Lung (tissue), 12 donors: ENCODE results near the gene SSR4. TPM values are rescaled to one million over a fixed set of nuclear protein-coding genes. Genes with fewer than 3 reads are reported as not detected.

Source experiments
- ATAC-seq: fragments of 200-7000 bp; cut with Tn5 transposase; one replicate; pipeline ENCODE4 v1.9.1; 2020; ENCODE audit warnings: moderate number of reproducible peaks; ENCODE audit not compliant: insufficient read depth, low FRiP score
- DNase-seq, 3 donors: peaks; one replicate each; pipeline ENCODE4 v3.0.0-alpha.2; 2013 to 2017
- H3K27ac ChIP-seq, 2 donors: one replicate each; pipeline ENCODE4 v1.5.1; 2013; ENCODE audit warnings: mild to moderate bottlenecking in 2 of 2, moderate library complexity in 2 of 2, control low read depth in 1 of 2, inconsistent platforms in 1 of 2, low read depth in 1 of 2, low read length in 1 of 2
- H3K27me3 ChIP-seq, 3 donors: one replicate each; pipeline ENCODE4 v1.5.1; 2013; ENCODE audit warnings: low read length in 2 of 3; ENCODE audit not compliant: control insufficient read depth in 3 of 3, insufficient read depth in 3 of 3
- H3K36me3 ChIP-seq, 4 donors: one replicate each; pipeline ENCODE4 v1.5.1; 2013; ENCODE audit warnings: low read length in 4 of 4, mild to moderate bottlenecking in 1 of 4, moderate library complexity in 1 of 4; ENCODE audit not compliant: control insufficient read depth in 4 of 4, insufficient read depth in 4 of 4
- H3K4me1 ChIP-seq, 5 donors: one replicate each; pipeline ENCODE4 v1.5.1; 2013; ENCODE audit warnings: low read length in 5 of 5, mild to moderate bottlenecking in 2 of 5, moderate library complexity in 1 of 5; ENCODE audit not compliant: control insufficient read depth in 5 of 5, insufficient read depth in 5 of 5
- H3K4me3 ChIP-seq: one replicate; pipeline ENCODE4 v1.5.1; 2013; ENCODE audit warnings: mild to moderate bottlenecking, control low read depth, moderate library complexity
- H3K9ac ChIP-seq, 2 donors: one replicate each; pipeline ENCODE4 v1.5.1; 2013; ENCODE audit warnings: low read length in 2 of 2, control low read depth in 1 of 2; ENCODE audit not compliant: insufficient read depth in 1 of 2
- H3K9me3 ChIP-seq, 4 donors: one replicate each; pipeline ENCODE4 v1.5.1; 2013; ENCODE audit warnings: low read length in 3 of 4, mild to moderate bottlenecking in 1 of 4, moderate library complexity in 1 of 4; ENCODE audit not compliant: control insufficient read depth in 4 of 4, insufficient read depth in 3 of 4
- CTCF ChIP-seq: IDR thresholded peaks from 2 replicates; pipeline ENCODE4 v1.5.1; 2012; ENCODE audit warnings: mild to moderate bottlenecking; ENCODE audit errors: control extremely low read depth, extremely low read depth
- WGBS, 2 donors: extraction: QIAGEN DNeasy Blood & Tissue Kit; methylation state at CpG; one replicate each; pipeline ENCODE4 v1.1.7; 2013; 5-methylcytosine and 5-hydroxymethylcytosine counted together
- polyA plus RNA-seq, 2 donors: library from polyadenylated mRNA; stranded (reverse); fragments of 200-250 nt; gene quantifications; one replicate each; pipeline ENCODE4 v1.2.1, GENCODE V29; 2013
- total RNA-seq, 2 donors: library from RNA; depleted of rRNA in 1 of 2; stranded (reverse); fragments of >200 nt in 1 of 2; gene quantifications; one replicate each; pipeline ENCODE4 v1.2.1, GENCODE V29; 2014 to 2021
- donor health status: control.
- donor health status: control.
- donor health status: Bipolar disorder and iron deficiency.
- donor health status: healthy.
- donor health status: DM: yes; HTN: yes; CAD: no.

The SSR4 gene
- total and polyA plus RNA-seq, 4 donors = 84.2 to 1,008 (median 567) TPM

GRCh38 chrX:153824348-153824747 lies 29.9 kb downstream of the SSR4 start:
- H3K4me1 ChIP-seq = peaks cover 0 to 3% (median 0%) of the 10 kb centered on the region in 5 donors
- peaks cover 0 to 11% (median 0%) of the 10 kb centered on the region in 4 donors for H3K9me3 ChIP-seq
- H3K27me3 ChIP-seq = peaks cover 0 to 9% (median 4%) of the 10 kb centered on the region in 3 donors
- H3K36me3 ChIP-seq = no peaks in the 10 kb centered on the region
- TF ChIP-seq CTCF = no peak
- H3K9ac ChIP-seq = no peak overlapping the region
- no peak overlapping the region for H3K27ac ChIP-seq
- WGBS, 2 donors = 84 to 86% methylated on average over 9 to 10 of the region's 10 CpGs
- no peak for DNase-seq
- no peak for ATAC-seq
- H3K4me3 ChIP-seq = no peak overlapping the region

- Histone ChIP-seq H3K9ac (no peak overlapping the region), H3K4me1 (peaks cover 0 to 7% (median 0%) of the 10 kb centered on the region in 5 donors), H3K27me3 (peaks cover 0 to 11% (median 9%) of the 10 kb centered on the region in 3 donors), H3K36me3 (no peaks in the 10 kb centered on the region), H3K9me3 (peaks cover 0 to 11% (median 0%) of the 10 kb centered on the region in 4 donors), H3K27ac (no peak overlapping the region), H3K4me3 (no peak overlapping the region)
- no peak for ATAC-seq
- TF ChIP-seq CTCF = no peak
- no peak for DNase-seq
- 75 to 79% methylated on average over 7 to 8 of the region's 8 CpGs for WGBS, 2 donors
Measured at GRCh38 chrX:153825042-153825441, 30.6 kb downstream of the SSR4 start.

GRCh38 chrX:153827016-153827415 lies 32.5 kb downstream of the SSR4 start:
- H3K9me3 ChIP-seq = peaks cover 0 to 14% (median 0%) of the 10 kb centered on the region in 4 donors
- H3K4me1 ChIP-seq = peaks cover 0 to 9% (median 0%) of the 10 kb centered on the region in 5 donors
- no peak overlapping the region for H3K9ac ChIP-seq
- peaks cover 0 to 16% (median 15%) of the 10 kb centered on the region in 3 donors for H3K27me3 ChIP-seq
- no peak for TF ChIP-seq CTCF
- no peak for ATAC-seq
- no peak overlapping the region for H3K27ac ChIP-seq
- no peak overlapping the region for H3K4me3 ChIP-seq
- no peaks in the 10 kb centered on the region for H3K36me3 ChIP-seq
- DNase-seq = no peak
- 63 to 88% methylated on average over 3 of the region's 3 CpGs for WGBS, 2 donors

- Histone ChIP-seq H3K36me3 (no peaks in the 10 kb centered on the region), H3K27me3 (peaks cover 3 to 16% (median 15%) of the 10 kb centered on the region in 3 donors), H3K27ac (no peak overlapping the region), H3K9me3 (peaks cover 0 to 23% (median 0%) of the 10 kb centered on the region in 4 donors), H3K9ac (no peak overlapping the region), H3K4me1 (peaks cover 0 to 9% (median 0%) of the 10 kb centered on the region in 5 donors), H3K4me3 (no peak overlapping the region)
- no peak for DNase-seq
- 71 to 87% methylated on average over 9 of the region's 9 CpGs for WGBS, 2 donors
- ATAC-seq = no peak
- no peak for TF ChIP-seq CTCF
Measured at GRCh38 chrX:153827903-153828302, 33.4 kb downstream of the SSR4 start.
